SU-DHL-6 (cell line): Measurements from ENCODE around the gene REPS1.

Experiments used
- EZH2phosphoT487 ChIP-seq: fragments of 200-600 bp; sonication (generic), shearing (Covaris generic); conservative IDR thresholded peaks from 2 replicates; pipeline ENCODE4 v1.6.1; 2018; ENCODE audit warnings: mild to moderate bottlenecking, antibody characterized with exemption, low read length, moderate library complexity, mixed read lengths
- TF ChIP-seq, protein P1 (sequence below): fragments of 200-600 bp; sonication (generic); IDR thresholded peaks from one replicate; pipeline ENCODE4 v1.5.1; 2017; ENCODE audit warnings: antibody characterized with exemption, mild to moderate bottlenecking, low read length, moderate library complexity; ENCODE audit not compliant: insufficient read depth, poor library complexity, severe bottlenecking

- TF ChIP-seq, protein P1, sequence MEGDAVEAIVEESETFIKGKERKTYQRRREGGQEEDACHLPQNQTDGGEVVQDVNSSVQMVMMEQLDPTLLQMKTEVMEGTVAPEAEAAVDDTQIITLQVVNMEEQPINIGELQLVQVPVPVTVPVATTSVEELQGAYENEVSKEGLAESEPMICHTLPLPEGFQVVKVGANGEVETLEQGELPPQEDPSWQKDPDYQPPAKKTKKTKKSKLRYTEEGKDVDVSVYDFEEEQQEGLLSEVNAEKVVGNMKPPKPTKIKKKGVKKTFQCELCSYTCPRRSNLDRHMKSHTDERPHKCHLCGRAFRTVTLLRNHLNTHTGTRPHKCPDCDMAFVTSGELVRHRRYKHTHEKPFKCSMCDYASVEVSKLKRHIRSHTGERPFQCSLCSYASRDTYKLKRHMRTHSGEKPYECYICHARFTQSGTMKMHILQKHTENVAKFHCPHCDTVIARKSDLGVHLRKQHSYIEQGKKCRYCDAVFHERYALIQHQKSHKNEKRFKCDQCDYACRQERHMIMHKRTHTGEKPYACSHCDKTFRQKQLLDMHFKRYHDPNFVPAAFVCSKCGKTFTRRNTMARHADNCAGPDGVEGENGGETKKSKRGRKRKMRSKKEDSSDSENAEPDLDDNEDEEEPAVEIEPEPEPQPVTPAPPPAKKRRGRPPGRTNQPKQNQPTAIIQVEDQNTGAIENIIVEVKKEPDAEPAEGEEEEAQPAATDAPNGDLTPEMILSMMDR, result no peak
- no peak for TF ChIP-seq EZH2phosphoT487
Measured at GRCh38 chr6:138978229-138978628, 9.8 kb downstream of the REPS1 start.
